GM19240 (cell line): ENCODE results near the gene FEN1.

Source experiments
- DNase-seq: peaks from one replicate; pipeline ENCODE4 v3.0.0; 2011; ENCODE audit warnings: low spot score; ENCODE audit not compliant: insufficient read length

The FEN1 gene

GRCh38 chr11:61756452-61757212 lies 36.1 kb upstream of the FEN1 start:
- DNase-seq = peak; percentile 53

- DNase-seq = no peak
Observed at GRCh38 chr11:61757213-61757862, 35.4 kb upstream of the FEN1 start.

GRCh38 chr11:61760946-61761345 lies 31.8 kb upstream of the FEN1 start:
- no peak for DNase-seq

- no peak for DNase-seq
Observed at GRCh38 chr11:61761440-61762222, 31.1 kb upstream of the FEN1 start.

DNA sequence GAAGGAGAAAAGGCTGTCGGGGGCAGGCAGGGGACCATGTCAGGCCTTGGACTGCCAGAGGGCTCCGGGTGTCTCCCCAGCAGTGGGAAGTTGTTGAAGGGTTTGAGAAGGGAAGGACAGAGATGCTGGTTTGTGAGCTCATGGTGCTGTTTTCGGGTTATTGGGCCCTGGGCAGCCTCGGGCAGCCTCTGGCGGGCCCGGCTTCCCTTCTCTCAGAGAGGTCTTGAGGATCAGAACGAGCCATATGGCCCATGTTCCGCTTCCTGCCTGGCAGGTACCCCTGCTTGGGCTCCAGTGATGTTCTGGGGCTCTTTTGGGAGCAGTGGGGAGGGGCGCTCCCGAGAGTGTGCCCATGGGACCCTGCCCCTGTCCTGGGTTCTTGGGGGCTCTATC lies 30.5 kb upstream of the FEN1 start:
- DNase-seq = no peak

- no peak for DNase-seq
Observed at GRCh38 chr11:61762798-61763197, 29.9 kb upstream of the FEN1 start.

- no peak for DNase-seq
Observed at GRCh38 chr11:61763930-61764605, 28.6 kb upstream of the FEN1 start.

- DNase-seq = no peak
Observed at GRCh38 chr11:61764606-61765260, 28.0 kb upstream of the FEN1 start.

- DNase-seq = no peak
Observed at GRCh38 chr11:61765550-61766253, 27.0 kb upstream of the FEN1 start.

GRCh38 chr11:61766353-61766841 lies 26.3 kb upstream of the FEN1 start:
- DNase-seq = no peak

DNA sequence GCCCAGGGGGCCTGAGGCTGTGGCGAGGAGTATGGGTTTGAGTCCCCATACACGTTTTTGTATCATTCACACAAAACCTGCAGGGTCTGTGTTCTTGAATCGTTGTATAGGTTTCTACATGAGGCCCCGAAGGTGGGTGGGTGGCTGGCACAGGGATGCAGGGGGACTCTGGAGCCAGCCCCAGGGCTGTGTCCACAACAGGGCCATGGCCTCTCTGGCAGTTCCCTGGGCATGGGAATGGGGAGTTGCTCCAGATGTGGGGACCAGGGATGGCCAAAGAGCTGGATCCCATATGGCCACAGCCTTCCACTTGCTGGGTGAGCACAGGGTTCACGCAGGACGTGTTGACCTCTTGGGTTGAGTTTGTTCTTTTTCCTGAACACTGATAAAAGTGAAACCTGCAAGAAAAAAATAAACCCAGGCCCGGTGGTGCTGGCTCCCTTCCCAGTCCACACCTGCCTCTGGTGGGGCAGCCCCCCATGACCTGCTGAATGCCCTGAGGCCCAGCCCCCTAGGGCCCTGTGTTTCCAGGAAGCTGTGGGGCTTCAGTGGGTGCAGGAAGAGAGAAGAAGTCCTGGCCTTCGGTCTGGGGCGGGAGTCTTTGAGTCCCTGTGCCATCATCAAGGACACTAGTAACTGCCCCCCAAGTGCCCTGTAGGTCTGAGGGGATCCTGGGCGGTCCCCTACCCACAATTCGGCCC lies 24.2 kb upstream of the FEN1 start:
- no peak for DNase-seq

DNA sequence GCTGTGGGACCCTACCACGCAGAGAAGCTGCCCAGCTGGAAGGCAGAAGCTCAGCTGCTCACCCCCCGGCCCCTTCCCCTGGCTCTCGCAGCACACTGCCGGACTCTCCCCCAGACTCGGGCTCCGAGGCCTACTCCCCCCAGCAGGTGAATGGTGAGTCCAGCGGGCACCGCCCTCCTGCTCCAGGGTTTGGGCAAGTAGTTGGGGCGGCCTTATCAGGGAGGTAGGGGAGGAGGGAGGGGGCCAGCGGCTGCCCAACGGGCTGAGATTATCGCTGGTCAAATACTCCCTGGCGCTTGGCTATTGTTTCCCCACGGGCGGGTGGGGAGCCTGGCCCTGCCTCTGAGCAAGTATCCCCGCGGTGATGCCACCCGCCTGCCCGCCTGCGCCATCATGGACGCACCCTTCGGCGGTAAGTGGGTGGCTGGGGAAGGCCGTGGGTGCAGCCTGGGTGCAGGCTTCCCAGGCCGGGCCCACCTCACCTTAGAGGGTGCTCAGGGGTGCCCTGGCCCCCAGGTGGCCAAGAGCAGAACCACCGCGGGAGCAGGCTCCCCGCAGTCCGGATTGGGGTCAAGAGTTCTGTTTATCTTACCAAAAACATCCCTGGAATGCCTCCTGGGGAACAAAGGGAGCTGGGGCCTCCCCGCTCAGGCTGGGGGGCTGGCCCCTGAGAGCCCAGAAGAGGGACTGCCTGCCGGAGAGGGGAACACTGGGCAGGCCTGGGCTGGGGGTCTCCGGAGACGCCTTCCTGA lies 23.4 kb upstream of the FEN1 start:
- DNase-seq = no peak

- DNase-seq = no peak
Observed at GRCh38 chr11:61769946-61770683, 22.6 kb upstream of the FEN1 start.

DNA sequence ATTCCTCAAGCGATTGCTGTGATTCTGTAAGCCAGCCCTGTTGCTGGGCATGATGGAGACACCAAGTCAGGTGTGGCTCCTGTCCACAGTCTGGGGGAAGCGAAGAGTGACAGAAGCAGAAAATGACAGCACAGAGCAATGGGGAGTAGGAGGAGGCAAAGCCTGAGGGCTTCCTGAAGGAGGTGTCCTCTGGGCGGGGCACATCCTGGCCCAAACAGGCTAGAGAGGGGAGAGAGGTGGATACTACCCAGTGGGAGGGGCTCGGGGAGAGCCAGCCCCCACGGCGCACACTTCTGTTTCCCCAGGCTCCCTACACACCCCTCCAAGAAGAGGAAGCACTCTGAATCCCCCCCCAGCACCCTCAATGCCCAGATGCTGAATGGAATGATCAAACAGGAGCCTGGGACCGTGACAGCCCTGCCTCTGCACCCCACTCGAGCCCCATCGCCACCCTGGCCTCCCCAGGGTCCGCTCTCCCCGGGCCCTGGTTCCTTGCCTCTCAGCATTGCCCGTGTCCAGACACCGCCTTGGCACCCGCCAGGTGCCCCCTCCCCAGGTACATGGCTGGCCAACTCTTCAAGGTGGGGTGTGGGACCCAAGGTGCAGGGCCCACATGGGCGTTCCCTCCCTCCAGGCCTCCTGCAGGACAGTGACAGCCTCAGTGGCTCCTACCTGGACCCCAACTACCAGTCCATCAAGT lies 21.4 kb upstream of the FEN1 start:
- no peak for DNase-seq

DNA sequence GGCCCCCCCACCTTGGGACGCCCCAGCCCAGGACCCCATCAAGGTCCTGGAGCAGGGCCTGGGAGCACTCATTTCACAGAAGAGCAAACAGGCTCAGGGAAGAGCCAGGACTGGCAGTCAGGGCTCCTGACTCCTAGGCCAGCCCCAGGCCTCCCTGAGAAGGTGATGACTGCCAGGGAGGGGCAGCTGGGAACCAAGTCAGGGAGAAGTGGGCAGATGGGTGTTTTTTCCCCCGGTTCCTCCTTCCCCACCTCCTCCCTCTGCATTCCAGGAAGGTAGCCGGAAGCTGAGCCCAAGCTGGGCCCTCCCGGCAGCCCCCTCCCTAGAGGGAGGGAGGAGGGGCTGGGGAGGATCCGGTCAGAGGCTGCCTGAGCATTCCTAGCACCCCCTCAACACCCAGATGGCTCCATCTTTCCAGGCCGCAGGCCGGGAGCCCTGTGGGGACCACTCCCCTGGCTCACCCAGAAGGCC lies 20.7 kb upstream of the FEN1 start:
- no peak for DNase-seq

DNA sequence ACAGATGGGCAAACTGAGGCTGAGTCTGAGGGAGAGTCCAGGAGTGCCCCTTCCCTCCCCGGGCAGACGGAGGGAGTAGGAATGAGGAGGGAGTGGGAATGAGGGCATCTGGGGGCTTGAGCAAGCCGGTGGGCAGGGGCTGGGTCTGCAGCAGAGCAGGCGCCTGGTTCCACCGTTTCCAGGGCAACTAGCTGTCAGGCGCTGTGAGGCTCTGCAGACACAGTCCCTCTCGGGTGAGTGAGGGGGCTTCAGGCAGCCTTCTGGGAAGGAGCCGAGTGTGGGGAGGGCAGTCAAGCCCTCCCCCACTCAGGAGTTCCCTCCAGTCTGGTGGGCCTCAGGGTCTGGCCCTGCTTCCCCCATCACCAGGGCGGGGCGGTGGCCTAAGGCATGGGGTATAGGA lies 19.4 kb upstream of the FEN1 start:
- no peak for DNase-seq

DNA sequence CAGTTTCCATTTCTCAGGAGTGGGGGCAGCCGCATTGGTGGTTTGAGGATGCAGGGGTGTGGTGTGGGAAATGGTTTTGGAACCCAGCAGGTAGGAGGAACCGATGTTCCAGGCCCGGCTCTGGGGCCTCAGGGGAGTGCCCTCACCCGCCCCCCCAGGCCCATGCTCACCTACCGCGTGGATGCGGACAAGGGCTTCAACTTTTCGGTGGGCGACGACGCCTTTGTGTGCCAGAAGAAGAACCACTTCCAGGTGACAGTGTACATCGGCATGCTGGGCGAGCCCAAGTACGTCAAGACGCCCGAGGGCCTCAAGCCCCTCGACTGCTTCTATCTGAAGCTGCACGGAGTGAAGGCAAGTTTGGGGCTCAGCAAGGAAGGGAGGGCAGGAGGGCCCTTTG lies 18.9 kb upstream of the FEN1 start:
- DNase-seq = no peak

GRCh38 chr11:61774411-61774810 lies 18.3 kb upstream of the FEN1 start:
- no peak for DNase-seq
